PC-9 (cell line): Measurements from ENCODE around the gene DXO.
"Not testable (repeated sequence)": the region's sequence is repeated elsewhere in the genome, so short reads cannot be mapped to it uniquely, and the experiment has no call there.

Experiments used
- EZH2 ChIP-seq: fragments of 200-600 bp; sonication (generic); IDR thresholded peaks from 2 replicates; pipeline ENCODE4 v1.8.0; 2017; ENCODE audit warnings: antibody characterized with exemption, low read depth
- TF ChIP-seq, protein P1 (sequence below): fragments of 200-600 bp; sonication (generic); conservative IDR thresholded peaks from 2 replicates; pipeline ENCODE4 v1.6.1; 2017; ENCODE audit warnings: mixed run types, antibody characterized with exemption, mild to moderate bottlenecking, moderate library complexity

GRCh38 chr6:31996385-31996784, 24.4 kb upstream of the DXO start:
- TF ChIP-seq EZH2: not testable (repeated sequence)
- TF ChIP-seq, protein P1, sequence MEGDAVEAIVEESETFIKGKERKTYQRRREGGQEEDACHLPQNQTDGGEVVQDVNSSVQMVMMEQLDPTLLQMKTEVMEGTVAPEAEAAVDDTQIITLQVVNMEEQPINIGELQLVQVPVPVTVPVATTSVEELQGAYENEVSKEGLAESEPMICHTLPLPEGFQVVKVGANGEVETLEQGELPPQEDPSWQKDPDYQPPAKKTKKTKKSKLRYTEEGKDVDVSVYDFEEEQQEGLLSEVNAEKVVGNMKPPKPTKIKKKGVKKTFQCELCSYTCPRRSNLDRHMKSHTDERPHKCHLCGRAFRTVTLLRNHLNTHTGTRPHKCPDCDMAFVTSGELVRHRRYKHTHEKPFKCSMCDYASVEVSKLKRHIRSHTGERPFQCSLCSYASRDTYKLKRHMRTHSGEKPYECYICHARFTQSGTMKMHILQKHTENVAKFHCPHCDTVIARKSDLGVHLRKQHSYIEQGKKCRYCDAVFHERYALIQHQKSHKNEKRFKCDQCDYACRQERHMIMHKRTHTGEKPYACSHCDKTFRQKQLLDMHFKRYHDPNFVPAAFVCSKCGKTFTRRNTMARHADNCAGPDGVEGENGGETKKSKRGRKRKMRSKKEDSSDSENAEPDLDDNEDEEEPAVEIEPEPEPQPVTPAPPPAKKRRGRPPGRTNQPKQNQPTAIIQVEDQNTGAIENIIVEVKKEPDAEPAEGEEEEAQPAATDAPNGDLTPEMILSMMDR: not testable (repeated sequence)
